ENCODE measurements around the gene ENOX1.

- no peak for TF ChIP-seq POLR2AphosphoS5 (IDR thresholded peaks at IDR 0.05; ENCODE audit: low read depth, low read length)
- no peak for TF ChIP-seq REST (IDR thresholded peaks at IDR 0.05; ENCODE audit: insufficient read depth in 1 of 2, low read depth in 2 of 2, low read length in 2 of 2)
Measured at GRCh38 chr13:43666403-43666802, 120.4 kb downstream of the ENOX1 start.

Measured in PFSK-1 (cell line).